ENCODE data around the gene PMEPA1.

- TF ChIP-seq POLR2AphosphoS5 (IDR thresholded peaks at IDR 0.05) = no peak
- TF ChIP-seq CTCF (IDR thresholded peaks at IDR 0.05) = no peak
- TF ChIP-seq POLR2A (IDR thresholded peaks at IDR 0.05) = no peak
Observed at GRCh38 chr20:57669632-57670031, 40.2 kb downstream of the PMEPA1 start.
